HepG2 (cell line): ENCODE measurements around the gene MICOS13. TPM values are rescaled to one million over a fixed set of nuclear protein-coding genes. Genes with fewer than 3 reads are reported as not detected.

Experiments used
- ARID2 ChIP-seq: sonication (generic); formaldehyde crosslinking; IDR thresholded peaks from 2 replicates; pipeline ENCODE4 v1.8.1; 2022; ENCODE audit warnings: mild to moderate bottlenecking, missing genetic modification reagents, borderline replicate concordance
- BORCS8-MEF2B ChIP-seq: sonication (generic); formaldehyde crosslinking; IDR thresholded peaks from 2 replicates; pipeline ENCODE4 v1.8.0; 2022; ENCODE audit warnings: mild to moderate bottlenecking, missing genetic modification reagents
- CHD4 ChIP-seq: fragments of 200-600 bp; sonication (generic); IDR thresholded peaks from 2 replicates; pipeline ENCODE4 v1.7.0; 2017; ENCODE audit warnings: mild to moderate bottlenecking, low read length, borderline replicate concordance
- DNMT3B ChIP-seq: conservative IDR thresholded peaks from 2 replicates; pipeline ENCODE4 v1.6.1; 2016; ENCODE audit warnings: missing biosample characterization, control low read depth
- HMG20B ChIP-seq: conservative IDR thresholded peaks from 2 replicates; pipeline ENCODE4 v1.6.1; 2016; ENCODE audit warnings: missing genetic modification reagents, missing compliant biosample characterization
- NFYC ChIP-seq: IDR thresholded peaks from 2 replicates; pipeline ENCODE4 v1.6.1; 2016; ENCODE audit warnings: missing genetic modification reagents, missing compliant biosample characterization
- NONO ChIP-seq, 2 experiments: fragments of 450-650 bp in 1 of 2; sonication (generic) in 1 of 2; formaldehyde crosslinking in 1 of 2; IDR thresholded peaks in 1 of 2; conservative IDR thresholded peaks in 1 of 2; 2 replicates each; pipeline versions ENCODE4 v1.6.1 to v1.8.0; 2017 to 2022; ENCODE audit warnings: mild to moderate bottlenecking in 1 of 2, missing genetic modification reagents in 1 of 2, moderate library complexity in 1 of 2
- NR1H2 ChIP-seq: sonication (generic); formaldehyde crosslinking; IDR thresholded peaks from 2 replicates; pipeline ENCODE4 v1.8.1; 2022; ENCODE audit warnings: low read depth, missing genetic modification reagents, borderline replicate concordance
- POLR2G ChIP-seq: fragments of 200-400 bp; formaldehyde crosslinking; IDR thresholded peaks from 2 replicates; pipeline ENCODE4 v1.6.1; 2018; ENCODE audit warnings: mild to moderate bottlenecking, low read depth, low read length, moderate library complexity
- YEATS4 ChIP-seq: sonication (generic); formaldehyde crosslinking; IDR thresholded peaks from 2 replicates; pipeline ENCODE4 v1.4.0; 2020; ENCODE audit warnings: missing genetic modification reagents, borderline replicate concordance
- ZNF121 ChIP-seq: sonication (generic); formaldehyde crosslinking; IDR thresholded peaks from 2 replicates; pipeline ENCODE4 v1.5.0; 2020; ENCODE audit warnings: mild to moderate bottlenecking, missing genetic modification reagents
- ZNF280B ChIP-seq: sonication (generic); formaldehyde crosslinking; IDR thresholded peaks from 2 replicates; pipeline ENCODE4 v1.5.0; 2020; ENCODE audit warnings: missing genetic modification reagents, mild to moderate bottlenecking, borderline replicate concordance
- ZNF3 ChIP-seq: IDR thresholded peaks from 2 replicates; pipeline ENCODE4 v1.7.0; 2017; ENCODE audit warnings: inconsistent platforms
- ZNF513 ChIP-seq: sonication (generic); formaldehyde crosslinking; conservative IDR thresholded peaks from 2 replicates; pipeline ENCODE4 v1.5.0; 2020; ENCODE audit warnings: missing genetic modification reagents
- ZNF564 ChIP-seq: sonication (generic); formaldehyde crosslinking; IDR thresholded peaks from 2 replicates; pipeline ENCODE4 v1.8.1; 2023; ENCODE audit warnings: mild to moderate bottlenecking, missing genetic modification reagents
- ZNF839 ChIP-seq: sonication (generic); formaldehyde crosslinking; IDR thresholded peaks from 2 replicates; pipeline ENCODE4 v1.4.0; 2020; ENCODE audit warnings: missing genetic modification reagents, mild to moderate bottlenecking, borderline replicate concordance
- ZSCAN20 ChIP-seq: sonication (generic); formaldehyde crosslinking; IDR thresholded peaks from 2 replicates; pipeline ENCODE4 v1.4.0; 2020; ENCODE audit warnings: missing genetic modification reagents, mild to moderate bottlenecking, borderline replicate concordance
- polyA plus RNA-seq, 8 experiments: library from polyadenylated mRNA; depleted of rRNA in 3 of 8; stranded (reverse) in 7 of 8; unstranded in 1 of 8; fragments of >200 nt; fragmentation: Illumina TruSeq in 4 of 8; extraction: Trizol in 4 of 8; gene quantifications; 2 replicates each; pipeline versions ENCODE4 v1.2.1 to v1.2.3, GENCODE V29; 2011 to 2016; ENCODE audit warnings: low read depth in 4 of 8, missing spikeins in 1 of 8, mixed read lengths in 1 of 8; ENCODE audit not compliant: insufficient read depth in 1 of 8
- total RNA-seq, 5 experiments: library from RNA; depleted of rRNA; stranded (reverse); fragments of >200 nt; fragmentation: Illumina TruSeq; extraction: Trizol; gene quantifications; 2 replicates each; pipeline ENCODE4 v1.2.3, GENCODE V29; 2016; ENCODE audit warnings: low read depth in 1 of 5
- TF ChIP-seq, protein P1 (sequence below): sonication (generic); formaldehyde crosslinking; IDR thresholded peaks from 2 replicates; pipeline ENCODE4 v1.4.0; 2020; ENCODE audit warnings: missing genetic modification reagents
- TF ChIP-seq, protein P2 (sequence below): sonication (generic); formaldehyde crosslinking; IDR thresholded peaks from 2 replicates; pipeline ENCODE4 v1.4.0; 2020; ENCODE audit warnings: mild to moderate bottlenecking, missing genetic modification reagents

MICOS13 gene
- total and polyA plus RNA-seq, 2 of the 13 experiments (the other 11 are each of a cell fraction or from before 2014, with no cell fraction given) = 28.8 to 35.4 TPM

GRCh38 chr19:5690125-5690954 lies 10.0 kb upstream of the MICOS13 start, which contains the start of gene RPL36 (continued):
- TF ChIP-seq ZNF280B (CRISPR knock-in tag) (no peak; the same call in 1 of the 2 replicates), ZNF3 (no peak), ZNF564 (CRISPR knock-in tag) (peak; percentile 88; the same call in 1 of the 2 replicates), ZNF513 (no peak), CHD4 (no peak), ARID2 (CRISPR knock-in tag) (no peak), ZNF839 (no peak), NR1H2 (CRISPR knock-in tag) (peak; percentile 89; the same call in 1 of the 2 replicates), HMG20B (CRISPR knock-in tag) (no peak), ZNF121 (CRISPR knock-in tag) (0 out of 2 replicates have a peak, but pooled peaks have one; percentile 13), BORCS8-MEF2B (CRISPR knock-in tag) (peak; percentile 67), YEATS4 (peak; percentile 86), NFYC (CRISPR knock-in tag) (no peak), DNMT3B (CRISPR knock-in tag) (peak; percentile 86), NONO (IDR thresholded peaks at IDR 0.05) (no peak), NONO (CRISPR knock-in tag; conservative IDR thresholded peaks at IDR 0.05) (peak; percentile 86), ZSCAN20 (peak; percentile 66; the same call in 1 of the 2 replicates), POLR2G (peak; percentile 99)
- TF ChIP-seq, protein P1, sequence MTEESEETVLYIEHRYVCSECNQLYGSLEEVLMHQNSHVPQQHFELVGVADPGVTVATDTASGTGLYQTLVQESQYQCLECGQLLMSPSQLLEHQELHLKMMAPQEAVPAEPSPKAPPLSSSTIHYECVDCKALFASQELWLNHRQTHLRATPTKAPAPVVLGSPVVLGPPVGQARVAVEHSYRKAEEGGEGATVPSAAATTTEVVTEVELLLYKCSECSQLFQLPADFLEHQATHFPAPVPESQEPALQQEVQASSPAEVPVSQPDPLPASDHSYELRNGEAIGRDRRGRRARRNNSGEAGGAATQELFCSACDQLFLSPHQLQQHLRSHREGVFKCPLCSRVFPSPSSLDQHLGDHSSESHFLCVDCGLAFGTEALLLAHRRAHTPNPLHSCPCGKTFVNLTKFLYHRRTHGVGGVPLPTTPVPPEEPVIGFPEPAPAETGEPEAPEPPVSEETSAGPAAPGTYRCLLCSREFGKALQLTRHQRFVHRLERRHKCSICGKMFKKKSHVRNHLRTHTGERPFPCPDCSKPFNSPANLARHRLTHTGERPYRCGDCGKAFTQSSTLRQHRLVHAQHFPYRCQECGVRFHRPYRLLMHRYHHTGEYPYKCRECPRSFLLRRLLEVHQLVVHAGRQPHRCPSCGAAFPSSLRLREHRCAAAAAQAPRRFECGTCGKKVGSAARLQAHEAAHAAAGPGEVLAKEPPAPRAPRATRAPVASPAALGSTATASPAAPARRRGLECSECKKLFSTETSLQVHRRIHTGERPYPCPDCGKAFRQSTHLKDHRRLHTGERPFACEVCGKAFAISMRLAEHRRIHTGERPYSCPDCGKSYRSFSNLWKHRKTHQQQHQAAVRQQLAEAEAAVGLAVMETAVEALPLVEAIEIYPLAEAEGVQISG (CRISPR knock-in tag) = peak; percentile 100
- TF ChIP-seq, protein P2, sequence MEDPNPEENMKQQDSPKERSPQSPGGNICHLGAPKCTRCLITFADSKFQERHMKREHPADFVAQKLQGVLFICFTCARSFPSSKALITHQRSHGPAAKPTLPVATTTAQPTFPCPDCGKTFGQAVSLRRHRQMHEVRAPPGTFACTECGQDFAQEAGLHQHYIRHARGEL (CRISPR knock-in tag) = no peak
